Raji (cell line): ENCODE results near the gene ZNF668.

Experiments used
- POLR2A ChIP-seq: IDR thresholded peaks from 2 replicates; pipeline ENCODE4 v1.6.1; 2011; ENCODE audit warnings: low read depth, low read length, control low read depth; ENCODE audit not compliant: insufficient read depth

The ZNF668 gene

GRCh38 chr16:31016018-31016417 is 58.0 kb downstream of the ZNF668 start:
- TF ChIP-seq POLR2A = no peak
